GM18868 (cell line): ENCODE data around the gene BFSP1.

Source experiments
- ATAC-seq: cut with Tn5 transposase; IDR thresholded peaks from one replicate; pipeline ENCODE4 v1.9.1; 2021; ENCODE audit warnings: mild to moderate bottlenecking, moderate library complexity; ENCODE audit not compliant: unreplicated experiment

The BFSP1 gene

DNA sequence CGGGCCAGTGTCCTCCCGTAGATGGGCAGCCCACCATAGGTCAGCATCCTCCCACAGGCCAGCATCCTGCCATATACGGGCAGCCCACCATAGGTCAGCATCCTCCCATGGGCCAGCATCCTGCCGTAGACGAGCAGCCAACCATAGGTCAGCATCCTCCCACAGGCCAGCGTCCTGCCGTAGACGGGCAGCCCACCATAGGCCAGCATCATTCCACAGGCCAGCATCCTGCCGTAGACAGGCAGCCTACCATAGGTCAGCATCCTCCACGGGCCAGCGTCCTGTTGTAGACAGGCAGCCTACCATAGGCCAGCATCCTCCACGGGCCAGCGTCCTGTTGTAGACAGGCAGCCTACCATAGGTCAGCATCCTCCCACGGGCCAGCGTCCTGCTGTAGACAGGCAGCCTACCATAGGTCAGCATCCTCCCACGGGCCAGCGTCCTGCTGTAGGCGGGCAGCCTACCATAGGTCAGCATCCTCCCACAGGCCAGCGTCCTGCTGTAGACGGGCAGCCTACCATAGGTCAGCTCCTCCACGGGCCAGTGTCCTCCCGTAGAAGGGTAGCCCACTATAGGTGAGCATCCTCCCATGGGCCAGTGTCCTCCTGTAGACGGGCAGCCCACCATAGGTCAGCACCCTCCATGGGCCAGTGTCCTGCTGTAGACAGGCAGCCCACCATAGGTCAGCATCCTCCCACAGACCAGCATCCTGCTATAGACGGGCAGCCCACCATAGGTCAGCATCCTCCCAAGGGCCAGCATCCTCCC lies 62.9 kb downstream of the BFSP1 start:
- ATAC-seq: no peak

DNA sequence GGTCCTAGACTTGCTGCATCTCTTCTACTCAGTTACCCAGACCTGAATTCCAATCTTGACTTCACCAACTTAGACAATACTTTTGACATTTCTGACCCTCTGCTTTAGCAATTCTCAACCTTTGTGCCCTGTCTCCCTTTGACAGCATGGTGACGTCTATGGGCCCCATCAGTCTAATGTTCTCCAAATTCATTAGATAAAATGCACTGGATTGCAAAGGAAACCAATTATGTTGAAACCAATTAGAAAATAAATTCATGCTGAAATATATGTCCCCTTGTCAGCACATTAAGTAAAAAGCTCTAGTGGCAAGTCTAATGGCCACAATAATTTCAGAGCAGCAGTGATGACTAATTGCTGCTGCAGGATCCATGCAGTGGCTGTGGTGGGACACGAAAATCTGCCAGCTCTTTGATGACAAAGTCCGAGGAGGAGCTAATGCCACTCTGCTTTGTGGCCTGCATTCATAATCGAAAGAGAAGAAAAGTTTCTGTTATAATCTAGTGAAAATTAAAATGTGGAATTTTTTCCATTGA lies 64.0 kb downstream of the BFSP1 start:
- ATAC-seq: no peak

DNA sequence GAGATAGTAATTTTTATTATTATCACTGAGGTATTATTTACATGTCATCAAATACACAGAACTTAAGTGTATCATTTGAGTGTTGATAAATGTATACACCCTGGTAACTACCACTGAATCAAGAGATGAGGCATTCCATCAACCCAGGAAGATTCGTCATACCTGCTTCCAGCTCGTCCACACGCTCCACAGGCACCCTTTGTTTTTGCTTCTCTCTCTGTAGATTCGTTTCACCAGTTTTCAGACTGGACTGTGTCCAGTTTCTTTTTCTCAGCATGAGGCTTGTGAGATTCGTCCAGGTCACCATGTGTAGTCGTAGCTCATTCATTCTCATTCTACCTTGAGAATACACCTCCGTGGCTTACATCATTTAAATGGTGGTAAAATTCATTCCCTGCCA lies 64.5 kb downstream of the BFSP1 start:
- no peak for ATAC-seq

DNA sequence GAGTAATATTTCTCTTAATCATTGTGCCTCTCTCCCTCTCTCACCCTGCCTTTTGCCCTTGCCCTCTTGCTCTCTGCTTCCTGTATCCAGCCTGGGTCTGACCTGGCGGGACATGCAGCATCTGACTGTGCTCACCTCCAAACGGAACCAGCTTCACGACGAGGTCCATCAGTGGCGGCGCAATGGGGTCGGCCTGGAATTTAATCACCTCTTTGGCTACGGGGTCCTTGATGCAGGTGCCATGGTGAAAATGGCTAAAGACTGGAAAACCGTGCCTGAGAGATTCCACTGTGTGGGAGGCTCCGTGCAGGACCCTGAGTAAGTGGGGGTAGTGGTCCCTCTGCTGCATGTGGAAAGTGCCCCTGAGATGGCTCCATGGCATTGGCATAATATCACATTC lies 65.9 kb downstream of the BFSP1 start:
- no peak for ATAC-seq

DNA sequence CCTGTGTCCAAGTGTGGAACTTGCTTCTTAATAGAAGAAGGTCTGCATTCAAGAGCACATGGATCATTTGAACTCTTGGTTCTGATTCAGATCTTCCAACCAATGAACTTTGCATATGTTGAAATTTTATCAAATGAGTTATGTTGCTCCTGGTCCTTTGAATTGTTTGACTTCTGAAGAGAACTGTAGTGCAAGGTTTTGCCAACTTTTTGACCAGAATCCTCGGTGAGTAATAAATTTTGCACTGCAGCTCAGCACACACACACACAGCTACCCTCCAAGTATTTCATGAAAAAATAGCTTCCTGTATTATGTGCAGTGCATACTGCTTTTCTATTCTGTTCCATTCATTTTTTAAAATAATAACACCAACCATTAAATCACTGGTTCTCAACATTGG lies 67.5 kb downstream of the BFSP1 start:
- ATAC-seq: no peak

DNA sequence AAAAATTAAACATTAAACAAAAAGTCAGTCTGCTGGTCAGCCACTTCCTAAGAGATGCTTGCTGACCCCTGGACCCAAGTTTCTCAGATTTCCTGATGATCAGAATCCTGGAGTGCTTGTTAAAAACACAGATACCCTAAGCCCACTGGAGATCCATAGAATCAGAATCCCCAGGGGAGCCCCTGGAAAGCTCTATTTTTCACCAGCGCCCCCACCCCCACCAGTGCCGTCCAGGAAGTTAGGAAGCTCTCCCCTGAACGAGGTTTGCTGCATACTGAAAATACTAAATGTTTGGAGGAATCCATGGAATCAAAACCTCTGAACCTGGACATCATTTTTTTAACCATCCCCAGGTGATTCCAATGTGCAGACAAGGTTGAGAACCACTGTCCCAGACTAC lies 69.2 kb downstream of the BFSP1 start:
- no peak for ATAC-seq

DNA sequence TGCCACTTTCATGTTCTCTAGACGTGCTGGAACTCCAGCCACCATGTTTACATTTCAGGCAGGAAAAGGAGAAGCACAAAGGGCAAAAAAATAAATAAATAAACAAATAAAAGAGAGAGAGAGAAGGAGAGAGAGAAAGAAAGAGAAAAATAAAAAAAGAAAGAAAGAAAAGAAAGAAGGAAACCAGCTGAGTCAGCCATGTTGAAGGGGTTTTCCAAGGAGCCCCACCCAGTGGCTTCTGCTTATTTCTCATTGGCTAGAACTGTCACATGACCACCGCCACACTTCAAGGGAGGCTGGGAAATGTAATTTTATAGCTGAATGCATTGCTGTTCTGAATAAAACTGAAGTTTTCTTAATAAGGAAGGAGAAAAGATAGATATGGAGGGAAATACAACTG lies 71.1 kb downstream of the BFSP1 start:
- ATAC-seq: no peak

DNA sequence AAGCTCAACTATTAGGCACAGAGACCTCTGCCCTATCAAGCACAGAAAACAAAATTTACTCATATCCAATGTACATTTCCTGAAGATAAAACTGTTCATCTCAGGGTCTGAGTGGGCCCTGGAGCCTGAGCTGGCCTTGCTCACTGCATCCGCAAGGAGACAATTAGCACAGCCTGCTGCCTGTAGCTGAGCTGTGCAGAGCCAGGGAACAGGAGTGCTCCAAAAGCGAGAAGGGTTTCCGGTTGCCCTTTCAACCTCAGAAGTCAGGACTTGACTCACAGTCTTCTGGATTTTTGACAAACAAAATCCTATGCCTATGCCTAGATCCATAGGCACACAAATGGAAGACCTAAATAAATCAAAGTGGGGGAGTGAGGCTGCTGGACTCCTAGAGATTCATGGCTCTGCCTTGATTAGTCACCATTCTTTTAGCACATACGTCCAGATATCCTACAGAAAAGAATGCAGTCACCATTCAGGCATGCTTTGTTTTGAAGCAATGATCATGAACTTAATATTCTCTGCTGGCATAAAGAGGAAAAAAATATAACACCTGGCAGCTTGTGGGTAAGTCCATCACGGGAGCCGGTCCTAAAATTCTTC lies 73.5 kb downstream of the BFSP1 start:
- no peak for ATAC-seq

DNA sequence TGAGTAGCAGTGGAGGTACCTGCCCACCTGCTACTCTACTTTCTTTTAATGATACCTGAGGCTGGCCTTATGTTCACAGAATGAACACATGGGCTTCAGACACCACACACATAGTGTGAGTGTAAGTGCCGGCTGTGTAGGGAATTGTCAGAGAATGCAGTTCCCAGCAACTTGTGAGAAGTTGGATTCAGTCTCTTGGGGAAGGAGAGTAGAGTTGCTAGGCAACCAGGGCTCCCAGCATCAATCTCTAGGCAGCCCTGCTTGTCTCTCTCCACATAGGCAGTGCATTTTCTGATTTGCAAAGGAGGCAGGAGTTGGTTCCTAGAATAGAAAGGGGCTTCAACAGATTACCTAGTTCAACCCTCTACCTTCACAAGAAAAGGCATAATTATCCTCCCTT lies 74.1 kb downstream of the BFSP1 start:
- ATAC-seq: no peak

DNA sequence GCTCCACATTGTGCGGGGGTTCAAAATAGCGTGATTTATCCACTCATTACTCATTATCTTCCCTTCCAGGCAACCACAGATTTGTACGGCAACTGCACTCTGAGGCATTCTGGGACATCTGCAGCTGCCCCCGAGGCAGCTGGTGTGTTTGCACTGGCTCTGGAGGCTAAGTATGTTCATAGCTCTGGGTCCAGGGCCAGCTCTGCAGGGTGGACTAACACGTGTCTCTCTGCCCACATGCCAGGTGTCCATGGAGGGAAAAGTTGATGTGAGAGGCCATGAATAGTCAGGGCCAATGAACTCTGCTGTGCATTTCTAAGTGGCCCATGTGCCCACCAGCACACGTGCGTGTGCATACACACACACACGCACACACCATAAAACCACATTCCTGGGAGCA lies 74.9 kb downstream of the BFSP1 start:
- no peak for ATAC-seq

DNA sequence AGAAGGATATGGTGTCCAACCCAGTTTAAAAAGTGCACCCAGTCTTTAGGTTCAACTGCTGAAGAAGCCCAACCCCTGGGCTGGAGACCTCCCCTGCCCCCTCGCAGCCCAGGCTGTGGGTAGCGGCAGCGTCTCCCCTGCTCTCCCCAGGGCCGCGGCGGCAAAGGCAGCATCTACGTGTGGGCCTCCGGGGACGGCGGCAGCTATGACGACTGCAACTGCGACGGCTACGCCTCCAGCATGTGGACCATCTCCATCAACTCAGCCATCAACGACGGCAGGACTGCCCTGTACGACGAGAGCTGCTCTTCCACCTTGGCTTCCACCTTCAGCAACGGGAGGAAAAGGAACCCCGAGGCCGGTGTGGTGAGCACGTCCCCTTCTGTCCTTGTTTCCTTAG lies 77.6 kb downstream of the BFSP1 start:
- ATAC-seq: no peak

DNA sequence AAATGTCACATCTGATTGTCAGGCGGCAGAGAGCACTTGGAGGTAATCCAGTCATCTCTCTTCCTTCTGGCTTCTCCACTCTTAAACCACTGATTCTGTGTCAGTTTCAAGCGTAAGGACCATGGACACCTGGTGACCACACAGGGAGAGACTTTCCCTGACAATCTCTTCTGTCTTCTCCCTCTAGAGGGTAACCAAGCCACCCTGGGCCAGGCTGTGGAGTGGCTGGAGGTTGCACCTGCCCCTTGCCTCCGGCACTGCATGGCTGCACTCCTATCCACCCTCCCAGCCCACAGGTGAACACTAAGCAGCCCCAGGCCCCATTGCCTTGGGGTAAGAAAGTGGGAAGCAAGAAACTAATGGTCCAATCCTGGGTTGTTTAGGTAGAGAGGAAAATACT lies 78.7 kb downstream of the BFSP1 start:
- ATAC-seq: no peak

DNA sequence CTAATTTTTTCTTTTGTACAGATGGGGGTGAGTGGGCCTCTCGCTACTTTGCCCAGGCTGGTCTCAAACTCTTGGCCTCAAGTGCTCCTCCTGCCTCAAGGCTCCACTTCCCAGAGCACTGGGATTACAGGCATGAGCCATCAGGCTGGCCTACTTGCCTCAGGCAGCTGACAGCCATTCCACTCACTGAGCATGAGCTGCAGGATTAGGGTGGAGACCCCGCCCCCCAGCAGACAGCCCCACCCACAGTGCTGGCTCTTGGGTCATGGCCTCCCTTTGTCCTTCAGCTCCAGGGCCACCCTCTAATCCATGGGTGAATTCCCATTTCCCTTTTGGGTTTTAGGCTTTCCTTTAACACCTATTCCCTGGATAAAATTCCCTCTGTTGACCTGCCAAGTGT lies 82.1 kb downstream of the BFSP1 start:
- no peak for ATAC-seq

DNA sequence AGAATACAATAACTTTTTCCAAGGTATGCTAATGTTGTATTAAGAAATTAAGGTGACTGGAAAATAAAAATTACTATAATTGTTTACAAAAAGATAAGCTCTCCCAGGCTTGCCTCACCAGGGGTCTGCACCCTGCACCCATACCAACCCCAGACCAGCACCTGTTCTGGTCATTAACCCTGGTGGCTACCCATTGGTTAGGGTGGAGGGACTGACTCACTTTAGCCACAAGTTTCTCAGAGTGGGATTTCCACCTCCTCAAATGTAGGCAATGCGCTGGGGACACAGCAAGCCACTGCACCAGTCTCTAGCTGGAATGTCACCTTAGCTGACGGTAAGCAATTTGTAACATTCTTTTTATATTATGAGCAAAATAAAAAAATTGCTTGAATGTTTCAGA lies 83.1 kb downstream of the BFSP1 start:
- no peak for ATAC-seq

DNA sequence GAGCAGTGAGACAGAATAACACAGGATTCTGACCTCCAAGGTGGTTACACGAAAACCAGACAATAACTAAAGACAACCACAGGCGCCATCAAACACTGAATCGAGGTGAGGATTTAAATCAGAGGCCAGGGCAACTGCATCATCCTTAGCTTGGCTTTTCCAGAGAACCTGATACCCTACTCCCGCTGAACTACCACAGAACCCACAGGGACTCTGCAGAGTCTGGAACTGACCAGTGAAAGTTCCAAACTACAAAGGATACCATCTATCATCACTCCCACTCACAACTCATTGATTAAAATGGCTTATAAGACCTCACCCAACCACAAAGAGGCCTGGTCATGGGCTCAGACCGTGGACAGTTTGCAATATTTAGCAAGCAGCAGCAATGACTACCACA lies 85.0 kb downstream of the BFSP1 start:
- ATAC-seq: no peak

DNA sequence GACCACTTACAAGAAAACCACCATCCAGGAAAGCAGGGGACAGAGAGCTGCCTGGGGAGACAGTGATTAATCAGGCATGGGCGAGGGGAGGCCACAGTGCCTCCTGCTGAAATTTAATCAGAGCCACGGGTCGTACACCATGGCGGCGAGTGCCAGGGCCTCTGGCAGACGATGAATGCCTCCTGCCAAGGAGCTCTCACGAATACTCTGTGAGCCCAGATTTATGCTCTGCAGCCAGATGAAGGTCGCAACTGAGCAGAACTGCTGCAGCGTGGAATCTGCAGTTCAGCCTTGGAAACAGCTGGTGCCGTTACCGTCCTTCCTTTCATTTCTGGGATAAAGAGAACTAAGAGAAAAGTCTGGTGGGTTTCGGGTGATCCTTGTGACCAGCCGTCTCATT lies 85.6 kb downstream of the BFSP1 start:
- no peak for ATAC-seq

DNA sequence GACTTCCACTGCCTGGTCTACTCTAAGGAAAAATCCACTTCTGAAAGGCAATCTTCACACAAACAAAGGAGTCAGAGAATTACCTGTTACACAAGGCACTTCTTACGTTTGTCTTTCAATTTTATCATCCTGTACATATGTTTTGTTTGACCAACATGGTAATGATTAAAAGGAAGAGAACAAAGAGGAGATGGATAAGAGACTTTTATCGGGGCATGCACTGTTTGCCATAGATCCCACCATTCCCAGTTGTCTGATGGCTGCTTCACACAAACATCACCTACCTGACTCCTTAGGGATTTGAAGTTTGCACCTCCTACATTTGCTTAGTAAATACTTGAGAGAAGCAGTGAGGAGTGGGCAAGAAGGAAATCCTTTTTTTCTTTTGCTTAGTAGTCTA lies 87.1 kb downstream of the BFSP1 start:
- no peak for ATAC-seq
